GM12878 (cell line): ENCODE data around the gene SDK2. TPM values are rescaled to one million over a fixed set of nuclear protein-coding genes. Genes with fewer than 3 reads are reported as not detected.
A peak's percentile ranks its signal among the peaks of the same experiment; 100 is the strongest.

Experiments
- ATAC-seq: fragments of 200-7000 bp; cut with Tn5 transposase; 3 replicates; pipeline ENCODE4 v1.9.1; 2020; ENCODE audit warnings: mild to moderate bottlenecking, moderate library complexity
- BruUV-seq: library from RNA; stranded (reverse); fragments of 400-500 nt; replicated peaks from 2 replicates; lab custom pipeline; 2021; lab: Mats Ljungman, UMichigan
- CTCF ChIA-PET: fragments of 300-600 bp; sonication (Branson Sonifier 250); formaldehyde crosslinking; extraction: SDS; loops from one replicate; lab custom pipeline; 2021; ENCODE audit warnings: inconsistent platforms; lab: Yijun Ruan, JAX
- POLR2A ChIA-PET: fragments of 350-600 bp; formaldehyde crosslinking; extraction: SDS; loops from one replicate; lab custom pipeline; 2021; ENCODE audit warnings: inconsistent platforms; lab: Charles Lee
- RAD21 ChIA-PET: fragments of 300-600 bp; sonication (Branson Sonifier 250); formaldehyde crosslinking; loops from one replicate; lab custom pipeline; 2023; ENCODE audit warnings: antibody characterized with exemption; ENCODE audit not compliant: unreplicated experiment; lab: Charles Lee
- SMC1A ChIA-PET: fragments of 300-600 bp; sonication (Branson Sonifier 250); formaldehyde crosslinking; loops from one replicate; lab custom pipeline; 2023; ENCODE audit not compliant: unreplicated experiment, uncharacterized antibody; lab: Charles Lee
- DNase-seq: peaks from one replicate; pipeline ENCODE4 v3.0.0-alpha.2; 2011; ENCODE audit warnings: low read depth, low spot score
- FAIRE-seq: peaks from 3 replicates; lab custom pipeline; 2011; peaks lifted over from hg19 to GRCh38; lab: Jason Lieb, UNC
- H2AFZ ChIP-seq: 2 replicates; pipeline ENCODE4 v1.6.0; 2011; ENCODE audit warnings: low read depth, low read length, control low read depth; ENCODE audit not compliant: control insufficient read depth
- H3K27ac ChIP-seq: 2 replicates; pipeline ENCODE4 v1.5.1; 2011; ENCODE audit warnings: control low read depth; ENCODE audit not compliant: control insufficient read depth, insufficient read depth
- H3K27me3 ChIP-seq, 2 experiments: replicated peaks in 1 of 2; 2 replicates each; pipeline versions ENCODE4 v1.6.0 to v1.6.1; 2011; ENCODE audit warnings: low read length in 1 of 2; ENCODE audit not compliant: control insufficient read depth in 2 of 2, insufficient read depth in 2 of 2
- H3K36me3 ChIP-seq, 2 experiments: 2 replicates each; pipeline ENCODE4 v1.5.1; 2011; ENCODE audit warnings: low read length in 1 of 2; ENCODE audit not compliant: control insufficient read depth in 2 of 2, insufficient read depth in 2 of 2
- H3K4me1 ChIP-seq: 2 replicates; pipeline ENCODE4 v1.6.1; 2011; ENCODE audit warnings: mild to moderate bottlenecking, low read length, moderate library complexity, mixed read lengths; ENCODE audit not compliant: control insufficient read depth, insufficient read depth
- H3K4me2 ChIP-seq: 2 replicates; pipeline ENCODE4 v1.6.0; 2011; ENCODE audit warnings: control low read depth; ENCODE audit not compliant: control insufficient read depth, insufficient read depth
- H3K4me3 ChIP-seq: fragments of 200-600 bp; sonication (generic); 2 replicates; pipeline ENCODE4 v1.5.1; 2016
- H3K79me2 ChIP-seq: 2 replicates; pipeline ENCODE4 v1.6.0; 2011; ENCODE audit warnings: low read length; ENCODE audit not compliant: control insufficient read depth, insufficient read depth
- H3K9ac ChIP-seq: 2 replicates; pipeline ENCODE4 v1.8.0; 2011; ENCODE audit warnings: low read length, control low read depth, mixed read lengths; ENCODE audit not compliant: control insufficient read depth, insufficient read depth
- H3K9me3 ChIP-seq: replicated peaks from 3 replicates; pipeline ENCODE4 v1.5.1; 2011; ENCODE audit warnings: mild to moderate bottlenecking, low read length; ENCODE audit not compliant: control insufficient read depth, insufficient read depth
- H4K20me1 ChIP-seq: 2 replicates; pipeline ENCODE4 v1.6.0; 2011; ENCODE audit not compliant: control insufficient read depth, insufficient read depth
- CBX5 ChIP-seq: sonication (generic); IDR thresholded peaks from 2 replicates; pipeline ENCODE4 v1.6.1; 2016; ENCODE audit warnings: low read depth, moderate library complexity, mild to moderate bottlenecking, inconsistent platforms
- CREM ChIP-seq: IDR thresholded peaks from 2 replicates; pipeline ENCODE4 v1.6.1; 2014; ENCODE audit warnings: antibody characterized with exemption, low read depth
- HCFC1 ChIP-seq: fragments of 150-350 bp; IDR thresholded peaks from 2 replicates; pipeline ENCODE4 v1.6.1; 2014; ENCODE audit warnings: low read length
- KAT2A ChIP-seq: conservative IDR thresholded peaks from 2 replicates; pipeline ENCODE4 v1.6.1; 2011; ENCODE audit warnings: low read depth, low read length; ENCODE audit not compliant: control insufficient read depth
- MEF2B ChIP-seq: fragments of 450-650 bp; IDR thresholded peaks from 2 replicates; pipeline ENCODE4 v1.6.1; 2018; ENCODE audit warnings: mild to moderate bottlenecking, moderate library complexity; ENCODE audit not compliant: partially characterized antibody, poor library complexity, severe bottlenecking
- MXI1 ChIP-seq: fragments of 150-350 bp; IDR thresholded peaks from 2 replicates; pipeline ENCODE4 v1.6.1; 2011; ENCODE audit warnings: low read depth, mild to moderate bottlenecking, inconsistent platforms, low read length, improper control_type of control experiment
- PML ChIP-seq: IDR thresholded peaks from 2 replicates; pipeline ENCODE4 v1.6.1; 2012; ENCODE audit warnings: low read length, inconsistent platforms
- POU2F2 ChIP-seq: IDR thresholded peaks from 3 replicates; pipeline ENCODE4 v1.6.1; 2011; ENCODE audit warnings: low read depth, mild to moderate bottlenecking, low read length, borderline replicate concordance
- SPI1 ChIP-seq: IDR thresholded peaks from 2 replicates; pipeline ENCODE4 v1.6.1; 2011; ENCODE audit warnings: low read depth, mild to moderate bottlenecking, low read length, moderate library complexity, borderline replicate concordance; ENCODE audit not compliant: insufficient read depth
- SREBF1 ChIP-seq: IDR thresholded peaks from 2 replicates; pipeline ENCODE4 v1.6.1; 2012; ENCODE audit warnings: mild to moderate bottlenecking, low read length
- STAT3 ChIP-seq: IDR thresholded peaks from 2 replicates; pipeline ENCODE4 v1.6.1; 2011; ENCODE audit warnings: low read depth, low read length, improper control_type of control experiment
- SUZ12 ChIP-seq: fragments of 200-600 bp; sonication (generic); IDR thresholded peaks from one replicate; pipeline ENCODE4 v1.6.1; 2018; ENCODE audit warnings: antibody characterized with exemption, mild to moderate bottlenecking; ENCODE audit not compliant: unreplicated experiment
- ZNF384 ChIP-seq: IDR thresholded peaks from 2 replicates; pipeline ENCODE4 v1.6.1; 2012; ENCODE audit warnings: low read depth, mild to moderate bottlenecking, low read length, improper control_type of control experiment, borderline replicate concordance
- WGBS: methylation state at CpG from one replicate; pipeline ENCODE4 v1.1.6; 2016; ENCODE audit warnings: low lambda C conversion rate; ENCODE audit not compliant: insufficient replicate concordance, insufficient coverage; ENCODE audit errors: missing lambda C conversion rate; 5-methylcytosine and 5-hydroxymethylcytosine counted together
- in situ Hi-C: fragments of 300-500 bp; cut with MboI; formaldehyde crosslinking; loops from 9 replicates; pipeline ENCODE4 v1.14.3; 2018; ENCODE audit warnings: mixed read lengths
- intact Hi-C: fragments of 100-400 bp; cut with micrococcal nuclease; formaldehyde crosslinking; loops from one replicate; pipeline ENCODE4 v1.14.2; 2022; ENCODE audit not compliant: unreplicated experiment
- polyA plus RNA-seq, 11 experiments: library from polyadenylated mRNA; depleted of rRNA in 4 of 11; unstranded in 6 of 11; stranded (reverse) in 5 of 11; fragments of >200 nt; fragmentation: Nextera tagmentation in 4 of 11; fragmentation: Illumina TruSeq in 1 of 11; extraction: Ambion mirVana in 4 of 11; extraction: Trizol in 1 of 11; gene quantifications; 1 replicate in 1 of 11; 2 replicates in 10 of 11; pipeline versions ENCODE4 v1.2.1 to v1.2.3, GENCODE V29; 2011 to 2016; ENCODE audit warnings: inconsistent platforms in 2 of 11, missing spikeins in 2 of 11, low read depth in 1 of 11
- total RNA-seq, 4 experiments: library from RNA; depleted of rRNA in 3 of 4; stranded (reverse); fragments of >200 nt in 3 of 4; fragmentation: Illumina TruSeq in 1 of 4; extraction: Trizol in 1 of 4; gene quantifications; 2 replicates each; pipeline versions ENCODE4 v1.2.1 to v1.2.3, GENCODE V29; 2013 to 2021
- TF ChIP-seq, protein P1 (sequence below): fragments of 450-650 bp; IDR thresholded peaks from 2 replicates; pipeline ENCODE4 v1.6.1; 2018; ENCODE audit warnings: borderline replicate concordance, mild to moderate bottlenecking; ENCODE audit not compliant: partially characterized antibody
- TF ChIP-seq, protein P2 (sequence below): IDR thresholded peaks from 2 replicates; pipeline ENCODE4 v1.6.1; 2012; ENCODE audit warnings: low read depth, low read length, improper control_type of control experiment

SDK2 gene
- total and polyA plus RNA-seq, 10 of the 15 experiments (the other 5 are each of a cell fraction or from before 2014, with no cell fraction given): 0.03 to 0.08 (median 0.03) TPM; not detected in 7

DNA sequence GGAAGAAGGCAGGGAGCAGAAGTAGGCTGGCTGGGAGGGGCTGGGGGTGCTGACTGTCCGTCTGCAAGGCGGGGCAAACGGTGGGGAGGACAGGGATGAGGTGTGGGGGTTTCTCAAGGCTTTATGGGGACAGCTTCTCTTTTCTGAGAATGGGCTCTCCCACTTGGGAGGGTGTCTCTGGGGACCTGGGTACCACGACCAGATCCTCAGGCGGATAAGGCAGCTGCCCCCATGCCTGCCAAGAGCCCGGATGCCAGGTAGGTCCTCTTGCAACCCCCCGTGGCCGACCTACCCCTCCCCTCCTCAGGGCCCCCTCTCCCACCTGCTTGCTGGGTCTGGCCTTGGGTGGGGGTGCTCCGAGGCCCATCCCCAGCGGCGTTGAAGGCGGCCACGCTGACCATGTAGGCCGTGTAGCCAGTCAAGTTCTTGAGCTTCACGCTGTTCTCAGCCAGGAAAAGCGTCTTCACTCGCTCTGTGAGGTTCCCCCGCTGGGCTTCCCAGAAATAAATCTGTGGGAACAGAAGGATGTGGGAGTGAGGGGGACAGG, 276.1 kb downstream of the SDK2 start (continued):
- no peak for TF ChIP-seq KAT2A
- TF ChIP-seq, protein P1, sequence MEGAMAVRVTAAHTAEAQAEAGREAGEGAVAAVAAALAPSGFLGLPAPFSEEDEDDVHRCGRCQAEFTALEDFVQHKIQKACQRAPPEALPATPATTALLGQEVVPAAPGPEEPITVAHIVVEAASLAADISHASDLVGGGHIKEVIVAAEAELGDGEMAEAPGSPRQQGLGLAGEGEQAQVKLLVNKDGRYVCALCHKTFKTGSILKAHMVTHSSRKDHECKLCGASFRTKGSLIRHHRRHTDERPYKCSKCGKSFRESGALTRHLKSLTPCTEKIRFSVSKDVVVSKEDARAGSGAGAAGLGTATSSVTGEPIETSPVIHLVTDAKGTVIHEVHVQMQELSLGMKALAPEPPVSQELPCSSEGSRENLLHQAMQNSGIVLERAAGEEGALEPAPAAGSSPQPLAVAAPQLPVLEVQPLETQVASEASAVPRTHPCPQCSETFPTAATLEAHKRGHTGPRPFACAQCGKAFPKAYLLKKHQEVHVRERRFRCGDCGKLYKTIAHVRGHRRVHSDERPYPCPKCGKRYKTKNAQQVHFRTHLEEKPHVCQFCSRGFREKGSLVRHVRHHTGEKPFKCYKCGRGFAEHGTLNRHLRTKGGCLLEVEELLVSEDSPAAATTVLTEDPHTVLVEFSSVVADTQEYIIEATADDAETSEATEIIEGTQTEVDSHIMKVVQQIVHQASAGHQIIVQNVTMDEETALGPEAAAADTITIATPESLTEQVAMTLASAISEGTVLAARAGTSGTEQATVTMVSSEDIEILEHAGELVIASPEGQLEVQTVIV: no peak
- TF ChIP-seq, all 136 proteins: peak for 0

DNA sequence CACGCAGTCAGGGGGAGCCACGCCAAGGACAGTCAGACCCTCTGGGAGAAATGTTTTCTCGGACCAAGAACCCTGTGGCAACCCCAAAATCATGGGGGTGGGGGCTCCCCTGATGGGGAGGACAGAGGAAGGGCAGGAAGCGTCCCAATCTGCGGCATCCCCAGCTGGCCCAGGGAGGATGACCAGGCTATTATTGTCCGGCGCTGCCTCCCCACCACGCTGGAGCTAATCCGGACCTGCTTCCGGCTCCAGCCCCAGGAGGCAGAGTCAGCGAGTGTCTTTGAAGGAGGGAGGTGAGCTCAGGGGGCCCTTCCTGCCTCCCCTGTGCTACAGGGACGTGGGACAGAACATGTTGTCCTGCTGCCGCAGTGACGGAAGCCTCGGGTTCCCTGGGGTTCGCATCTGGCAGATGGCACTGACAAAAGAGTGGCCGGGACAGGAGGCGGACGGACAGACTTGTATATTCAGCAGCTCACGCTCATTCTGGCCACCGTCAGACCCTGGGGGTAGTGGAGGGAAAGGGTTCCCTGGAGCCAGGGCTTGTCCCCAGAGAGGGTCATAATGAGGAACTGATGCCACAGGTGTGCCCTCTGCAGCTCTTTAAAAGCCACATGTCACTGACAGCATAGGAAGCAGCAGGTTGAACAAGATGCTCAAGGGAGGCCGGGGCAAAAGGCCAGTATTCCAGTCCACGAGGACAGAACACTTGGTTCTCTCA, 278.2 kb downstream of the SDK2 start:
- DNase-seq (no peak), FAIRE-seq (no peak), ATAC-seq (peak; percentile 52)
- Histone ChIP-seq H3K36me3 (no peaks in the 10 kb centered on the region), H3K79me2 (no peaks in the 10 kb centered on the region), H3K9ac (no peak overlapping the region), H3K27ac (no peak overlapping the region), H3K9me3 (no peaks in the 10 kb centered on the region), H4K20me1 (no peaks in the 10 kb centered on the region; the same call in 1 of the 2 replicates), H3K4me2 (no peak overlapping the region), H3K27me3 (peaks cover 0 to 2% of the 10 kb centered on the region in 2 experiments; a peak in 2 of 4 replicates), H3K4me3 (no peak overlapping the region), H3K4me1 (no peaks in the 10 kb centered on the region), H2AFZ (no peak overlapping the region)
- POLR2A ChIA-PET: no interaction called here
- SMC1A ChIA-PET: interaction anchor here (0.7 to 13.2 kb wide), 7 partner anchors 15 to 175 kb away, joined by 3 to 261 read pairs (median 3); no protein-coding TSS in a partner anchor
- RAD21 ChIA-PET: interaction anchor here (0.9 to 10.5 kb wide), 4 partner anchors 23 to 639 kb away, joined by 3 to 218 read pairs (median 12); partner anchors contain the start of gene CPSF4L
- 34% methylated on average over 23 of the region's 23 CpGs for WGBS
- in situ Hi-C loops: loop anchor here (5.0 kb wide), 1 partner anchor 639 kb away; no protein-coding TSS in a partner anchor
- no TSS peak for BruUV-seq
- TF ChIP-seq ZNF384: no peak
- TF ChIP-seq PML: no peak
- no peak for TF ChIP-seq SUZ12
- TF ChIP-seq SREBF1: no peak
- no peak for TF ChIP-seq STAT3
- TF ChIP-seq POU2F2: no peak
- TF ChIP-seq SPI1: peak; percentile 49; the same call in 1 of the 2 replicates
- TF ChIP-seq, protein P2, sequence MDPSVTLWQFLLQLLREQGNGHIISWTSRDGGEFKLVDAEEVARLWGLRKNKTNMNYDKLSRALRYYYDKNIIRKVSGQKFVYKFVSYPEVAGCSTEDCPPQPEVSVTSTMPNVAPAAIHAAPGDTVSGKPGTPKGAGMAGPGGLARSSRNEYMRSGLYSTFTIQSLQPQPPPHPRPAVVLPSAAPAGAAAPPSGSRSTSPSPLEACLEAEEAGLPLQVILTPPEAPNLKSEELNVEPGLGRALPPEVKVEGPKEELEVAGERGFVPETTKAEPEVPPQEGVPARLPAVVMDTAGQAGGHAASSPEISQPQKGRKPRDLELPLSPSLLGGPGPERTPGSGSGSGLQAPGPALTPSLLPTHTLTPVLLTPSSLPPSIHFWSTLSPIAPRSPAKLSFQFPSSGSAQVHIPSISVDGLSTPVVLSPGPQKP: no peak
- TF ChIP-seq HCFC1: no peak
- TF ChIP-seq MEF2B: peak; percentile 17
- no peak for TF ChIP-seq MXI1
- no peak for TF ChIP-seq CREM
- no peak for TF ChIP-seq CBX5
- CTCF ChIA-PET: interaction anchor here (0.8 to 17.4 kb wide), 6 partner anchors 24 to 641 kb away, joined by 3 to 365 read pairs (median 8); partner anchors contain the start of gene CPSF4L
- intact Hi-C loops: loop anchor here (5.0 kb wide), 2 partner anchors 54 to 639 kb away; partner anchors contain the start of gene CDC42EP4
